Neural progenitor cell (in vitro differentiated cells): Measurements from ENCODE around the gene CHFR.

ENCODE experiments used
- EZH2phosphoT487 ChIP-seq: fragments of 200-600 bp; sonication (generic); IDR thresholded peaks from 2 replicates; pipeline ENCODE4 v1.6.1; 2017; ENCODE audit warnings: antibody characterized with exemption
- TF ChIP-seq, protein P1 (sequence below): fragments of 200-600 bp; sonication (generic); IDR thresholded peaks from 2 replicates; pipeline ENCODE4 v1.5.1; 2017; ENCODE audit warnings: antibody characterized with exemption, mild to moderate bottlenecking

DNA sequence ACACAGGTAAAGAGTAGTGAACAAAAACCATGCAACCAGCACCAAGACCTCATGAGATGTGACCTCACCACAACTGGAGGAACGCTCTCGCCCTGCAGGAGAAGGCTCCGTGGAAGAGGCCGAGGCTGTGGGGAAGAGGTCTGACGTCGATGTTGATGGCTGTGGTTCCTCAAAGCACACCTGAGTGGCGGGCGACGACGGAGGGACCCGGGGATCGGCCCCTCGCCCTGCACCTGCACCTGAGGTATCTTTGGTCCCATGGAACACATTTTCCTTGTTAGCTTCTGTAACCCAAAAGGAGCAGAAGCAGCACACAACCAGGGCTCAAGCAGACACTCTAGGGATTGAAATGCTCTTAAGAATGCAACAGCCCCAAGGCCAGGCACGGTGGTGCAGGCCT lies 17.9 kb downstream of the CHFR start:
- TF ChIP-seq, protein P1, sequence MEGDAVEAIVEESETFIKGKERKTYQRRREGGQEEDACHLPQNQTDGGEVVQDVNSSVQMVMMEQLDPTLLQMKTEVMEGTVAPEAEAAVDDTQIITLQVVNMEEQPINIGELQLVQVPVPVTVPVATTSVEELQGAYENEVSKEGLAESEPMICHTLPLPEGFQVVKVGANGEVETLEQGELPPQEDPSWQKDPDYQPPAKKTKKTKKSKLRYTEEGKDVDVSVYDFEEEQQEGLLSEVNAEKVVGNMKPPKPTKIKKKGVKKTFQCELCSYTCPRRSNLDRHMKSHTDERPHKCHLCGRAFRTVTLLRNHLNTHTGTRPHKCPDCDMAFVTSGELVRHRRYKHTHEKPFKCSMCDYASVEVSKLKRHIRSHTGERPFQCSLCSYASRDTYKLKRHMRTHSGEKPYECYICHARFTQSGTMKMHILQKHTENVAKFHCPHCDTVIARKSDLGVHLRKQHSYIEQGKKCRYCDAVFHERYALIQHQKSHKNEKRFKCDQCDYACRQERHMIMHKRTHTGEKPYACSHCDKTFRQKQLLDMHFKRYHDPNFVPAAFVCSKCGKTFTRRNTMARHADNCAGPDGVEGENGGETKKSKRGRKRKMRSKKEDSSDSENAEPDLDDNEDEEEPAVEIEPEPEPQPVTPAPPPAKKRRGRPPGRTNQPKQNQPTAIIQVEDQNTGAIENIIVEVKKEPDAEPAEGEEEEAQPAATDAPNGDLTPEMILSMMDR, result no peak
- TF ChIP-seq EZH2phosphoT487, result no peak
